GM18870 (cell line): ENCODE results near the gene TRAPPC5.
"Not testable (repeated sequence)": the region's sequence is repeated elsewhere in the genome, so short reads cannot be mapped to it uniquely, and the experiment has no call there.

Source experiments
- ATAC-seq: cut with Tn5 transposase; IDR thresholded peaks from one replicate; pipeline ENCODE4 v1.9.1; 2021; ENCODE audit warnings: moderate library complexity; ENCODE audit not compliant: unreplicated experiment

Gene TRAPPC5

GRCh38 chr19:7680606-7681339 is at the start of gene TRAPPC5:
TRAPPC5 (plus strand) TSS chr19:7680833; CDS start chr19:7682254, 1,421 bp downstream.
- ATAC-seq = no peak

GRCh38 chr19:7631577-7631976 is 49.1 kb upstream of the TRAPPC5 start:
- ATAC-seq = no peak

GRCh38 chr19:7632340-7633203 is 48.1 kb upstream of the TRAPPC5 start:
- no peak for ATAC-seq

- no peak for ATAC-seq
These were observed 46.9 kb upstream of the TRAPPC5 start, which contains the start of gene PCP2 for GRCh38 chr19:7633698-7634097. PCP2 (minus strand) TSS chr19:7633719; CDS start chr19:7633457, 262 bp downstream.

- no peak for ATAC-seq
These were observed 45.0 kb upstream of the TRAPPC5 start for GRCh38 chr19:7635670-7636069.

- no peak for ATAC-seq
These were observed 44.3 kb upstream of the TRAPPC5 start for GRCh38 chr19:7636317-7636690.

- ATAC-seq = no peak
These were observed 43.8 kb upstream of the TRAPPC5 start, which contains the start of gene STXBP2 for GRCh38 chr19:7636691-7637373. STXBP2 (plus strand) TSS chr19:7637110; CDS start chr19:7637150, 40 bp downstream.

GRCh38 chr19:7637374-7638256 is 43.0 kb upstream of the TRAPPC5 start:
- ATAC-seq = no peak

GRCh38 chr19:7638802-7639465 is 41.7 kb upstream of the TRAPPC5 start:
- ATAC-seq = no peak

- ATAC-seq = no peak
These were observed 40.7 kb upstream of the TRAPPC5 start for GRCh38 chr19:7639863-7640348.

- ATAC-seq = no peak
These were observed 39.8 kb upstream of the TRAPPC5 start for GRCh38 chr19:7640803-7641202.

- ATAC-seq = no peak
These were observed 39.0 kb upstream of the TRAPPC5 start for GRCh38 chr19:7641290-7642276.

GRCh38 chr19:7642295-7643030 is 38.2 kb upstream of the TRAPPC5 start:
- no peak for ATAC-seq

- no peak for ATAC-seq
These were observed 37.6 kb upstream of the TRAPPC5 start for GRCh38 chr19:7643031-7643415.

- not testable (repeated sequence) for ATAC-seq
These were observed 36.7 kb upstream of the TRAPPC5 start for GRCh38 chr19:7643629-7644549.

- ATAC-seq = no peak
These were observed 36.1 kb upstream of the TRAPPC5 start for GRCh38 chr19:7644550-7644877.

- no peak for ATAC-seq
These were observed 35.5 kb upstream of the TRAPPC5 start for GRCh38 chr19:7645163-7645562.
